Stomach (tissue), 4 donors: ENCODE measurements around the gene PPY.

Source experiments
- CTCF ChIP-seq, 7 experiments: fragments of 450-650 bp in 4 of 7; fragments of 200-600 bp in 3 of 7; sonication (generic) in 3 of 7; IDR thresholded peaks; one replicate each; pipeline ENCODE4 v1.5.1; 2016 to 2019; ENCODE audit warnings: antibody characterized with exemption in 7 of 7, control low read depth in 2 of 7, mild to moderate bottlenecking in 1 of 7
- EP300 ChIP-seq: sonication (generic); formaldehyde crosslinking; IDR thresholded peaks from one replicate; pipeline ENCODE4 v1.6.1; 2017; ENCODE audit warnings: antibody characterized with exemption
- POLR2A ChIP-seq, 4 donors: fragments of 450-650 bp; IDR thresholded peaks; one replicate each; pipeline ENCODE4 v1.6.1; 2016; ENCODE audit warnings: antibody characterized with exemption in 4 of 4, control low read depth in 2 of 4, mild to moderate bottlenecking in 1 of 4, moderate library complexity in 1 of 4

GRCh38 chr17:43950554-43950953, 8.3 kb upstream of the PPY start:
- TF ChIP-seq CTCF (IDR thresholded peaks at IDR 0.05) (no peak), POLR2A (IDR thresholded peaks at IDR 0.05) (no peak), EP300 (no peak)
